ENCODE results near the gene PPP1R7. TPM values are rescaled to one million over a fixed set of nuclear protein-coding genes. Genes with fewer than 3 reads are reported as not detected.

Gene PPP1R7
- polyA plus RNA-seq, 1 donor: 83.6 TPM

DNA sequence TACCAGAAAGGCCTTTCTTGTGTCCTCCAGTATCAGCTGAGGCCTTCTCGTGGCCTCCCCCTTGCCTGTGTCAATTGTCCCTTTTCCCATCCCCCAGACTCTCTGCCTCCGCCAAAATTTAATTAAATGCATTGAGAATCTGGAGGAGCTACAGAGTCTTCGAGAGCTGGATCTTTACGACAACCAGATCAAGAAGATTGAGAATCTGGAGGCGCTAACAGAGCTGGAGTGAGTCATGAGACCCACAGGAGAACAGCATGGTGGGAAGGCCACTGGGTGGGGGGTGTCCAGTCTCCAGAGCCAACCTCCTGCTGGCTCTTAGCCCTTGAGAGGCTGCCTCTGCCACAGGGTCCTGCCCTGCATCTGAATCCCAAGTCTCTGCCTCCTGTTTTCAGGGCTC is 8.8 kb downstream of the PPP1R7 start:
- no peak for DNase-seq

DNA sequence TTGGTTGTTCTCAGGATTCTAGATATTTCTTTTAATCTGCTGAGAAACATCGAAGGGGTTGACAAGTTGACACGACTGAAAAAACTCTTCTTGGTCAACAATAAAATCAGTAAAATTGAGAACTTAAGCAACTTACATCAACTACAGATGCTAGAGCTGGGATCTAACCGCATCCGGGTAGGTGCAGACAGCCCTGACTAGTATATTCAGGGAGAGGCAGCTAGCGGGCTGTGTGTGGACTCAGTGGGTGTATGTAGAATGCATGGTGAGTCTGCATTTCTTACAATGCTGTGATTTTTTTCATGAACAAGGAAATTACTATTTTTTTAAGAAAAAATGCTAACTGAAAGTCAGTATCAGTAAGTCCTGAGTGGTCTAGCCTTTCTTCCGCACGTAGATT is 10.1 kb downstream of the PPP1R7 start:
- DNase-seq: no peak

DNA sequence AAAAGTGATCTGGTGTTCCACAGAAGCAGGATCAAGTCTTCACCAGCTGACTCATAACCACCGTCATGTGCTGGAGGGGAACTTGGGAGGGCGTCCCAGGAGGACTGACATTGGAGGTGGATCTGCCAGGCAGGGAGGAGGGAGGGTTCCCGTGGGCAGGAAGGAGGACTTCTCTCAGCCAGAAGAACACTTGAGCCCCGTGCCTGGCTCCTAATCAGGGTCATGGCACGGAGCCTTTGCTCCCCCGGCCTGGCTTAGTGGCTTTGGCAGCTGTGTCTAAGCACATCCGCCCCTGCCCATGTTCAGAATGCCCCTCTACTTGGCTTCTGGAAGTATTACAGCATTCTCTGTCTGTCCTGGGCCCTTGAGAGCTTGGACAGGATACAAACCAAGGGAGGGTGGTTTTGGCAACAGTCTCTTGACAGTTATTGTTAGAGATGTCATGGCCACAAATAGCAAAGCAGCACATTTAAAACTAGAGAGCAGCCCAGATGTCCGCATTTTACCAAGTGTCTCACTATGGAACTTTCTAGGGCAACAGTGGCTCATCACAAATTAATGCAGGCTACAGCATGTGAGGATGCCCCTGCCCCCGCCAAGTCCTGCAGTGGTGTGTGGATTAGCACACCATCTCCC is 11.5 kb downstream of the PPP1R7 start:
- no peak for DNase-seq

DNA sequence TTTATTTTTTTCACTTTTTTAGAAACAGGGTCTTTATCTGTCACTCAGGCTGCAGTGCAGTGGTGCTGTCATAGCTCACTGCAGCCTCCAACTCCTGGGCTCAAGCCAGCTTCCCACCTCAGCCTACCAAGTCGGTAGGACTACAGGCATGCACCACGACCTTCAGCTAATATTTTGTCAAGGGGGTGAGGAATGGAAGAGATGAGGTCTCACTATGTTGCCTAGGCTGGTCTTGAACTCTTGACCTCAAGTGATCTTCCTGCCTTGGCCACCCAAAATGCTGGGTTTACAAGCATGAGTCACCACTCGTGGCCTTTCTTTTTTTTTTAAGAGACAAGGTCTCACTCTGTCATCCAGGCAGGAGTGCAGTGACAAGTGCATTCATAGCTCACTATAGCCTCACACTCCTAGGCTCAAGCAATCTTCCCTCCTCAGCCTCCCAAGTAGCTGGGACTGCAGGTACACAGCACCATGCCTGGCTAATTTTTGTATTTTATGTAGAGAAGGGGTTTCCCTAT is 13.4 kb downstream of the PPP1R7 start:
- DNase-seq: no peak

DNA sequence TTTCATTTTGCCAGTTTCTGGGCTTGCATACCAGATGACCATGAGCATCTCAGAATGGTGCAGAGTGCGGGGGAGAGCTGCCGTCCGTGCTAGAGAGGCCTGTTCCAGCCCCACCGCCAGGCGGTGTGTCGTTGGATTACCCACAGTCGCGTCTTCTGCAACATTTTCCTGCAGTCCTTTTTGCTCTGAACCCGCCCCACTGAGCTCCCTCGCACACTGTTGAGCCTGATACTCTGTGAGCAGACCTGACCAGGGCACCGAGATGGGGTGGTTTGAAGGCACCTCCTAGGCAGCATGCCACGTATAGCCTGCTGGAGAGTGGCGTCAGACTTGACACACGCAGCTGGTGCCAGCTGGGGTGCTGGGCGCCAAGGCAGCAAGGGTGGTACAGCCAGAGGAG is 18.1 kb downstream of the PPP1R7 start:
- DNase-seq: no peak

DNA sequence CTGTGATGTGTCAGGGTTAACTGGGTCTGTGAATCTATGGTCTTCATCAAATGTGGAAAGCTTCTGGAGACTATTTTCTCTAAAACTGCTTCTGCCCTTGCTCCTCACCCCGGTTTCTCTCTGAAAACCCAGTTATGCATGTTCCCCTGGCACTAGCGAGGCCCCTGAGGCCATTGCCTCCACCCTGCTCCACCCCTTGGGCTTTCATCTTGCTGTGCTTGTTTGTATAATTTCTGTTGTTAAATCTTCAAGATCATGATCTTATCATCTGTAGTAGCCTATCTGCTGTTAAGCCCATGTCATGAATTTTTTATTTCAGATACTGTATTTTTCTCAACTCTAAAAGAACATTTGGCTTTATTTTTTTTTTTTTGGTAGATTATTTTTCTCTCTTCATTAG is 23.3 kb downstream of the PPP1R7 start:
- no peak for DNase-seq

DNA sequence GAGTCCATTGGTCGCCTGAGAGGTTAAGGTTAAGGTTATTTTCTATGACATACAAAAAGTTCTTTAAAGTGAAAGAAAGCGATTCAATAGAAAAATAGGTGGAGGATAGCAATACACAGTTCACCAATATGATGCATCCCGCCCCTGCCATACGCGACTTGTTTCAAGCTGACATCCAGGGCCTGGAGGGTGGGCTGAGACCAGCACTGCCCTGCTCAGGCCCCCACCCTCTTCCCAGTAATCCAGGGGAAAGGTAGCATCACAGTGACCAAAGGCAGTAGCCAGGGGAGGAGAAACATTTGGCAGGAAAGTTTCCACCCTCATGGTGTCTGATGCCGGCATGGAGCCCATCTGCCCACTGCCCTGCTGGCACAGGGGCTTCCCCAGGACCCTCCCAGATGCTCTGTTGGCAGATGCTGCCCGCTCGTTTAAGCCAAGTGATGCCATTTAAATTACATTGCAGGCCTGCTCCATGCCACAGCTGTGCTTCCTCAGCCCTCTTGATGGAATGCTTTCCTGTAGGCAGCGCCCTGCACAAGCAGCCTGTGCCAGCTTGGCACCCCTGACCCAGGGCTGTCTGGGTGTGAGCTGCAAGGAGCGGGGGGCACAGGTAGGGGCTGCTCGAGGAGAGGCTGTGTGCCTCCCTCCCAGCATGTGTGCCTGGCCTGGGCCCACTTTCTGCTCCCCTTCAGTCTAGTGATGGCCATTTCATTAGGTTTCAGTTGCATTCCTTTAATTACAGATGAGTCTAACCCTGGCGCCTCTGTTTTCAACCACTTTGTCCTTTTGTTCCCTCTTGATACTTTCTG is 27.5 kb downstream of the PPP1R7 start:
- DNase-seq: no peak

DNA sequence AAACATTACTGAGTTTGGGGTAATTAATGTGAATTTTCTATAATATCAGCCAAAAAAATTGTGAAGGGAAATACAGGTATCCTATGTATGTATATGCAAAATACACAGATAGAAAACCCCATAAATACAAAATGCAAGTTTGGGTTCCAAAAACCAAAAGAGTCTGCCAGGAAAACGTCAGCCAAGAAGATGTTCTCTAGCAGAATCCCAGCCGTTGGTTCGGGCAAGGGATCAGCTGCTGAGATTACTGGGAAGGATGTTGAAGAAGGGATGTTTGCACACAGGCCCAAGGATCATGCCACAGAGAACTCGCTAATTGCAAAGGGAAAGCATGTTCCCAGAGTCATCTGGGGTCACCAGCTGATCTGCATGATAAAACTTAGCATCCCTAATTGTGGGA is 28.7 kb downstream of the PPP1R7 start:
- DNase-seq: no peak

DNA sequence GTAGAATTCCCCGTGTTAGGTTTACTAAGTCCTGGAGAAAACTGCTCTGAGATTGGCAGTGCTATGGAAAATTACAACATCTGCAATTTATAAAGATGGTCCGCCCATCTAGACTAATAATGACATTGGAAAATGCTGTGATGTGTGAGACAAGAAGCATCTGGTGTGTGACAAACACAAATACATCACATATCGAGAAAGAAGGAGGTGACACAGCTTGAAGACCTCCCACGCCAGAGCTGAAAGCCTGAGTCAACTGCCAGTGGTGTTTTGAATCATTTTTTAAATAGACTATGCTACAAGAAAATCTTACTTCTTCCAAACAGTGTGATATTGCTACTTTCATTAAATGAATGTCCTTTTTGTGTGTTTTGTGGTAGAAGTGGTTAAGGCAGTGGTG is 29.6 kb downstream of the PPP1R7 start:
- no peak for DNase-seq

DNA sequence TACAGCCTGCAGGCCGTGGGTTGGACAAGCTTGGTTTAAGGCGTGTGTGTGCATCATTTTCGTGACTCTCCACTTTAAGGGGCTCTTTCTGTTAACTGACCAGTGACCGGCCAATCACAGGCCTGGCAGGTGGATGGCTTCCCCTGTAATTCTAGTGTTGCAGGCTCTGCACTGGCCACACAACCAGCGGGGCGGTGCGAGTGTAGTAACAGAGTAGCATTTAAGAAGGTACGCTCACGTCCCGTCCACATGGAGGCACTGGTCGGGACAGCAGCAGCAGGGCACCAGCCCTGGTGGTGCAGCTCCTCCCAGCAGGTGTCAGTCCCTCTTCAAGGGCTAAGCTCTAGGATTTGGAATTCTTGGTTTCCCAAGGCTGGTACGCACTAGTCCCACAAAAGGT is 30.2 kb downstream of the PPP1R7 start:
- no peak for DNase-seq

DNA sequence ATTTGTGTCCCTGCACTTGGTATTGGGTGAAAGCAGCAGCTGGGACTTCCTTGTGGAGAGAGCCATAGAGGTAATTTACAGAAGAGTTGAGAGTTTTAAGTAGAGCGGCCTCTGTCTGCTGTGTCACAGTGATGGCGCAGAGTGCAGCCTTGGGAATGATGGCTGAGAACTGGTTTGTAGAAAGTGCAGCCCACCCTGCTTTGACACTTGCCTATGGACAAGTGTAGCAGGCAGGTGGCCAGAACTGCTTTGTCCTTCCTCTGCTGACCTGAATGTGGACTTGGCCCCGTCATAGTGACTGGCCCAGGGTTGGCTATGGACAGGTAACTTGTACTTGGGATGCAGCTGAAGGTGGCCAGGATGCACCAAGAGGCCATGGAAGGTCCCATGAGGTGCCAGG is 31.9 kb downstream of the PPP1R7 start:
- no peak for DNase-seq

DNA sequence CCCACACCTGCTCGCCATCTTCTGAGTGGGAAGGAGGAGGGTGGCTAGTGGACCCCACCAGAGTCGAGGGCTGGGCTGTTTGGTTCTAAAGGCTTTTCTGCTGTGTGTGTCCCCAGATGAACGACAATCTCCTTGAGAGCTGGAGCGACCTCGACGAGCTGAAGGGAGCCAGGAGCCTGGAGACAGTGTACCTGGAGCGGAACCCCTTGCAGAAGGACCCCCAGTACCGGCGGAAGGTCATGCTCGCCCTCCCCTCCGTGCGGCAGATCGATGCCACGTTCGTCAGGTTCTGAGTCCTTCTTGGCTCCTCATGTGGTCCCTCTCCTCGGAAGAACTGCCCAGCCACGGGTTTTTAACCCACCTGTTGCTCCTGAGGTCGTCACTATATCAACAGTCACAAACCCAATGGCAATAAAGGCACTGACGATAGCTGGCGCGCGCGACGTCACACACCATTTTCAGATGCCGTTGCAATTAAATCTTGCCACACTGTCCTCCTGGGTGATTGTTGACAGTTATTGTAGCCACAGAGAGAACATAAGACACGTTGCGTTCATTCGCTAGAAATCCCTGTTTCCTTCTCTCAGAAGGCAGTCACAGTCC is 32.4 kb downstream of the PPP1R7 start:
- DNase-seq: no peak

DNA sequence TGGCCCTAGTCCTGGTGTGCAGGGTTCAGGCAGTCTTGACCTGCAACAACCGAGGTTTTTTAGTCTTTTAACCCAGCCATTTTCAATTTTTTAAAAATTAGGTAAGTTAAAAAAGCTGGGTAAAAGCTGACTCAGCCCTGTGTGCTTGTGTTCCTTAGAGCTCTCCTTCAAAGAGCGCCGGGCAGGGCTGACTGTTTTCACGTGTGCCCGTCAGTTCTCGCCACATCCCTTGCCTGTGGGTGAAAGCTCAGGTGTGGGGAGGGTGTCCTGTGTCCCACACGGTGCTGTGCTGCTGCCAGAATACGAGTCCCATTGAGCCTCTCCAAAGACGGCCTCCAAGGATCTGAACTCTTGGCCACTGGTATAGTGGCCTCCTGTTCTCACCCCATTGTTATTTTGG is 33.0 kb downstream of the PPP1R7 start:
- DNase-seq: no peak

DNA sequence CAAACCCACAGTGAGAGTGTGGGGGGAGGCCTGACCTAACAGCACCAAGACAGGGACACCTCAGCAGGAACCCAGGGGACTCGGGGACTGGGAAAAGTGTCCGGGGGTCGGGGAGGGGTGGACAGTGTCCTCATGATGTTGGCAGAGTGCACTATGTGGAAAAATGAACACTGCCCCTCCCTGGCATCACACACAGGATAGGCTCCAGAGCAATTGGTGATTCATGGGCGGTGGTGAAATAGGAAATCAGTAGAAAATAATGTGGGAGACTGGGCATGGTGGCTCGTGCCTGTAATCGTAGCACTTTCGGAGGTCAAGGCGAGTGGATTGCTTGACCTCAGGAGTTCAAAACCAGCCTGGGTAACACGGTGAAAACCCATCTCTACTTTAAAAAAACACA is 34.6 kb downstream of the PPP1R7 start:
- DNase-seq: no peak

DNA sequence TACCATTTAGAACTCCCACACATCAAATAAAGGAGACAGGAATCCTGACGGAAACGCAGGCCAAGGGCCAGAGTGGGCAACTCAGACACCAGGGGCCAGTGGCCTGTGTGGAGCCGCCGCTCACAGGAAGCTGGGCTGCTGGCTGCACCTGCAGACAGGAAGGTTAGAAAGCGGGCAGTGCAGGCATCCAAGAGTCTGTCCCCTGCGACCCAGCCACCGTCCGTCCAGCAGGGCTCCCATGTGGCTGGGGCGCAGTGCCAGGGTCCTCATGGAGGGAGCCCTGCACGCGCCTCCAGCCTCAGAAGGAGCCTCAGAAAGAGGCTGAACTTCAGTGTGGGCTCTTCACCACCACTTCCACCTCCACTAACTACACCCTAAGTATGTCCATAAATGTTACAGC is 35.7 kb downstream of the PPP1R7 start:
- DNase-seq: no peak

DNA sequence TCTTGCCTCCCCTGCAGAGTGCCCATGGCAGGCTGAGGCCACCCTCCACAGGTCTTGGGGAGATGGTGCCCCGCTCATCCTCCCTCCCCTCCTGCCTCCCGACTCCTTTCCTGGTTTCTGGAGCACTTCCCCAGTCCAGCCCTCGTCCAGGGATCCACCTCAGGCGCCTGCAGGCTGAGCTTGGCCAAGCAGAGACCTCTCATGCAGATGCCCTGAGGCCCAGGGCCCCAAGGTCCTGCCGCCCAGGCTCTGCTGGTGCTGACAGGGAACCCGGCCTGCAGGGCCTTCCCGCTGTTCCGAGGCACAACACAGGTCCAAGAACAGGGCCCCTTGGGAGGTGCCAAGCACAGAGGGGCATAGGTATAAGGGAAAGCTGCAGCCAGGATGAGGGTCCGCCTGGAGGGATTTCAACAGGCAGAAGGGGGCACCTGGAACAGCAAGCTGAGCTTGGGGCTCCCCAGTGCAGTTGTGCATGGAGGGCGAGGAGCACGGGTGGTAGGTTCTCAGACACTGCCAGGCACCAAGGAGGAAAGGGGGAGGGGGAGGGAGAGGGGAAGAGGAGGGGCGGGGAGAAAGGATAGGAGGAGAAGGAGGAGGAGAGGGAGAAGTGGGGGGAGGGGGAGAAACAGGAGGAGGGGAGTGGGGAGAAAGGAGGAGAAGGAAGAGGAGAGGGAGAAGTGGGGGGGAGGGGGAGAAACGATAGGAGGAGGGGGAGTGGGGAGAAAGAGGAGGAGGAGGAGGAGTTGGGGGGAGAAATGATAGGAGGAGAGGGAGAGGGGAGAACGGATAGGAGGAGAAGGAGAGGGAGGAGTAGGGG is 37.0 kb downstream of the PPP1R7 start:
- DNase-seq: no peak

DNA sequence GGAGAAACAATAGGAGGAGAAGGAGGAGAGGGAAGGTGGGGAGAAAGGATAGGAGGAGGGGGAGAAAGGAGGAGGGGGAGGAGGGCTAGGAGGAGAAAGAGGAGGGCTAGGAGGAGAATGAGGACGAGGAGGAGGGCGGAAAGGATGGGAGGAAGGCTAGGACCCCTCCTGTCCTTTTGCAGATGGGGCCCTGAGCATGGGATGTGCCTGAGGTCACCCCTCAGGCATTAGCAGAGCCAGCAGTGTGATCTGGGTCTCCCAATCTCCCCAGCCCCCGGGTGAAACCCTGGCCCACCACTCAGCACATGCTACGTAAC is 37.6 kb downstream of the PPP1R7 start:
- no peak for DNase-seq

DNA sequence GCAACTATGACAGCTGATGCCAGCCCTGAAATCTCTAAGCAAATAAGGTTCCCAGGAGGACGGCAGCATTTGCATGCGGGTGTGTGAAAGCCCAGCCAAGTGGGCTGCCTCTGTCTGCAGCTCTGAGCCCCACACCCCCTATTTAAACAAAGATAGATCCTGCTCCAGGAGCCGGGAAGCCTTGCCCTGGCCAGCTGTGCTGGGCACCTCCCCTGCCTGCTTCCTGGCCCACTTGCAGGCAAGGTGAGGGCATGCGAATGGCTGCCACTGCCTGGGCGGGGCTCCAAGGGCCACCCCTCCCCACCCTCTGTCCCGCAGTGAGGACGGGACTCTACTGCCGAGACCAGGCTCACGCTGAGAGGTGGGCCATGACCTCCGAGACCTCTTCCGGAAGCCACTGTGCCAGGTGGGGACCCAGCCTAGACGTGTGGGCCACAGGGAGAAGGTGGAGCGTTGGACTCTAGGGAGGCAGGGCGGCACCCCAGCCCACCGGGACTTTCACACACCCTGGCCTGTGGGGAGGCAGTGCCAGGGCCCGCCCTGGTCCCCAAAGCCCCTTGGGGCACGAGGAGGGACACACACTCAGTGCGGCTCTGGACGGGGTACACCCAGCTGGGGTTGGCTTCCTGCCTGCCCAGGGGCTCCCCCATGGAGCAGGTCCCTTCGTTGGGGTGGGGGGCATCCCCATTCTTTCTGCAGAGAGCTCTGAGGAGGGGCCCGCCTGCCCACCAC is 38.3 kb downstream of the PPP1R7 start, which contains the start of gene ANO7:
Gene ANO7, plus strand, starts transcription at position 317 of the 732 bp plus-strand sequence. CDS start 1,387 bp downstream, outside the sequence.
- DNase-seq: no peak

DNA sequence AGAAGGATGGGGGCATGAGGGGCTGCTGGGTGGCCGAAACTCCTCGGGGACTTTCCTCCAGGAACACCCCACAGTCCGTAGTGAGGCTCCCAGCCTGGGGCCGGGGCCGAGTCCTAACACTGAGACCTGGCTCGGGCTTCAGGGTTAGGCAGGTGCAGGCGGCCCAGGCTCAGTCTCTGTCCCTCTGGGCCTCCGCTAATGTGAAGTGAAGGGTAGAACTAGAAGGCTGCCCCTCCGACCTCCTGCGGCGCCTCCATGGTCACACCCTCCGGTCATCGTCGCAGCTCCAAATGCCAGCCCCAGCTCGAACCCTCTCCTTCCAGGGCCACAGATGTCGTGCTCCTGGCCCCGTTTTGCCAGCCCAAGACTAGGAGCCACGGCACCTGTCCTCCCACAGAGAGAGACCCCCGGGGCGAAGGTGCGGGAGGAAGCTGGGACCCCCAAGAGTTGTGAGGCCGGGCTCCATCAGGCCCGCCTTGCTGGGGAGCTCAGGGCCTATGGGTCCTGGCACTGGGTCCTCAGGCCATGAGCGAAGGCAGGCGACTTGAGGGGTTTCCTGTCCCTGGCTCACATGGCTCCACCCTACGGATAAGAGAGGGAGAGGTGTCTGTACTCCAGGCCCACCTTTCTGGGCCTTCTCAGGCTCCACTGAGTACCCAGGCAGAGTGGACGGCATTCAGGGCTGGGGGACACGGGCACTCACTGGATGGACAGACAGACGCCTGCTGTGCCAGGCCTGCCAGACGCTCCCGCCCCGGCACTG is 39.0 kb downstream of the PPP1R7 start:
- DNase-seq: no peak

DNA sequence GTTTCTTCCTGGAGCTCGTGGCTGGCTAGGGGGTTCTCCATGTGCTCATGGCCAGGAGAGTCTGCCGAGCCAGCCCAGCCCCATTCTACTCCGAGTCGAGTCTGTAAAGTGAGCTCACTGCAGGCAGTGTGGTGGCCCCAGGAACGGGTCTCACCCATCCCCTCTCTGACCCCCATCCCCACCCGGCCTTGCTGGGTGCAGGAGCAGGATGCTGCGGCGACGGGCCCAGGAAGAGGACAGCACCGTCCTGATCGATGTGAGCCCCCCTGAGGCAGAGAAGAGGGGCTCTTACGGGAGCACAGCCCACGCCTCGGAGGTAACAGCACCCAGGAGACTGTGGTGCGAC is 39.6 kb downstream of the PPP1R7 start:
- DNase-seq: no peak
